Endodermal cell (in vitro differentiated cells): ENCODE measurements around the gene ADISSP. TPM values are rescaled to one million over a fixed set of nuclear protein-coding genes. Genes with fewer than 3 reads are reported as not detected.

ENCODE experiments used
- DNase-seq: peaks from one replicate; pipeline ENCODE4 v3.0.0-alpha.2; 2017
- H3K27ac ChIP-seq: 2 replicates; pipeline ENCODE4 v1.5.1; 2013; ENCODE audit warnings: mild to moderate bottlenecking, low read depth, low read length, moderate library complexity
- H3K27me3 ChIP-seq: 2 replicates; pipeline ENCODE4 v1.6.1; 2013; ENCODE audit warnings: mild to moderate bottlenecking, low read length, moderate library complexity; ENCODE audit not compliant: insufficient read depth, control insufficient read depth, poor library complexity, severe bottlenecking
- H3K36me3 ChIP-seq: 2 replicates; pipeline ENCODE4 v1.7.0; 2013; ENCODE audit warnings: mild to moderate bottlenecking, low read length, moderate library complexity; ENCODE audit not compliant: control insufficient read depth, insufficient read depth
- H3K4me1 ChIP-seq: one replicate; pipeline ENCODE4 v1.7.0; 2013; ENCODE audit warnings: low read length; ENCODE audit not compliant: control insufficient read depth, insufficient read depth
- H3K4me3 ChIP-seq: 2 replicates; pipeline ENCODE4 v1.5.1; 2013; ENCODE audit warnings: mild to moderate bottlenecking, low read length, moderate library complexity
- H3K9ac ChIP-seq: 2 replicates; pipeline ENCODE4 v1.6.1; 2013; ENCODE audit warnings: mild to moderate bottlenecking, low read length, moderate library complexity; ENCODE audit not compliant: poor library complexity, severe bottlenecking; ENCODE audit errors: extremely low read depth
- H3K9me3 ChIP-seq: 2 replicates; pipeline ENCODE4 v1.6.1; 2013; ENCODE audit warnings: mild to moderate bottlenecking, low read length, moderate library complexity; ENCODE audit not compliant: control insufficient read depth
- H3K27ac Mint-ChIP-seq: 2 replicates; pipeline ENCODE4 v1.8.0; 2020; ENCODE audit warnings: mixed read lengths
- H3K27me3 Mint-ChIP-seq: 2 replicates; pipeline ENCODE4 v1.8.0; 2021; ENCODE audit warnings: mild to moderate bottlenecking, mixed read lengths; ENCODE audit not compliant: insufficient read depth
- H3K36me3 Mint-ChIP-seq: 2 replicates; pipeline ENCODE4 v1.8.0; 2020; ENCODE audit warnings: low read depth, mixed read lengths
- H3K4me1 Mint-ChIP-seq: 2 replicates; pipeline ENCODE4 v1.8.0; 2020; ENCODE audit warnings: mixed read lengths
- H3K4me3 Mint-ChIP-seq: 2 replicates; pipeline ENCODE4 v1.8.0; 2020; ENCODE audit warnings: mild to moderate bottlenecking, moderate library complexity, mixed read lengths
- H3K9me3 Mint-ChIP-seq: 2 replicates; pipeline ENCODE4 v1.8.0; 2020; ENCODE audit warnings: mild to moderate bottlenecking, mixed read lengths
- WGBS, 2 experiments: methylation state at CpG; one replicate each; pipeline versions ENCODE4 v1.1.5 to v1.1.7; 2013; ENCODE audit warnings: missing lambda C conversion rate in 2 of 2, mixed read lengths in 1 of 2; ENCODE audit not compliant: insufficient coverage in 1 of 2, insufficient read length in 1 of 2; 5-methylcytosine and 5-hydroxymethylcytosine counted together
- total RNA-seq, 2 donors: library from RNA; stranded (reverse); fragmentation: NEBNext Ultra II Directional in 1 of 2; extraction: Animal tissue kit (Norgen Biotek cat#: 25700) in 1 of 2; gene quantifications; 2 replicates in 1 of 2; 3 replicates in 1 of 2; pipeline ENCODE4 v1.2.1, GENCODE V29; 2021
- TF ChIP-seq, protein P1 (sequence below): fragments of 200-600 bp; sonication (generic); conservative IDR thresholded peaks from 2 replicates; pipeline ENCODE4 v1.5.0; 2021; ENCODE audit warnings: antibody characterized with exemption, mild to moderate bottlenecking

Gene ADISSP
- total RNA-seq, 2 donors from 2014 or later, result 38.8 to 43.3 TPM

DNA sequence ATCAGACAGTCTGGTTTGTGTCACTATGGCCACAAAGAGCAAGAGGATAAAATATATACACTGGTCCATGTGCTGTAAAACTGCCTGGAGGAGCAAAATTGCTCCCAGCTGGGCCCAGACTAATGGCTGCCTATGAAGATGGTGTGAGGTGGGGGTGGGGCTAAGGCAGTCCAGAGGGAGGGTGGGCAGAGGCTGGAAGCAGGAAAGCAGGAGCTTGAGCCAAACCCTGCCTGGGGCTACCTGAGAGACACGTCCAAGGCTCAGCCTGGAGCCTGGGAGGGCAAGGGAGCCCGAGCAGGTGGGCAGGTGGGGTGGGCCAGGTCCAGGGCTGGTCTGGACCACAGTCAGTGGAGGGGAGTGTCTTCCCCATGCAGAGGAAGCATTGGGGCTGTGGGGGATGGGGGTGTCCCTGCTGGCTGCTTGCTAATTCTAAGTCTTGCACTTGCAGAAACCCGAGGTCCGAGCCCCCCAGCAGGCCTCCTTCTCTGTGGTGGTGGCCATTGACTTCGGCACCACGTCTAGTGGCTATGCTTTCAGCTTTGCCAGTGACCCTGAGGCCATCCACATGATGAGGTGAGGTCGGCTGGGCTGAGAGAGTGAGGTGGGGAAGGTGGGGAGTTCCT is 25.6 kb downstream of the ADISSP start:
- Histone ChIP-seq H3K36me3 (no peaks in the 10 kb centered on the region), H3K4me1 (peaks cover 13% of the 10 kb centered on the region), H3K9me3 (no peaks in the 10 kb centered on the region), H3K27ac (peak overlapping the region; percentile 32), H3K4me3 (no peak overlapping the region), H3K9ac (no peak overlapping the region), H3K27me3 (peaks cover 11% of the 10 kb centered on the region)
- Mint-ChIP-seq H3K4me1 (peaks cover 17% of the 10 kb centered on the region), H3K27me3 (peaks cover 26% of the 10 kb centered on the region), H3K9me3 (no peaks in the 10 kb centered on the region), H3K4me3 (no peak overlapping the region), H3K36me3 (no peaks in the 10 kb centered on the region), H3K27ac (no peak overlapping the region)
- DNase-seq, result peak; percentile 58
- TF ChIP-seq, protein P1, sequence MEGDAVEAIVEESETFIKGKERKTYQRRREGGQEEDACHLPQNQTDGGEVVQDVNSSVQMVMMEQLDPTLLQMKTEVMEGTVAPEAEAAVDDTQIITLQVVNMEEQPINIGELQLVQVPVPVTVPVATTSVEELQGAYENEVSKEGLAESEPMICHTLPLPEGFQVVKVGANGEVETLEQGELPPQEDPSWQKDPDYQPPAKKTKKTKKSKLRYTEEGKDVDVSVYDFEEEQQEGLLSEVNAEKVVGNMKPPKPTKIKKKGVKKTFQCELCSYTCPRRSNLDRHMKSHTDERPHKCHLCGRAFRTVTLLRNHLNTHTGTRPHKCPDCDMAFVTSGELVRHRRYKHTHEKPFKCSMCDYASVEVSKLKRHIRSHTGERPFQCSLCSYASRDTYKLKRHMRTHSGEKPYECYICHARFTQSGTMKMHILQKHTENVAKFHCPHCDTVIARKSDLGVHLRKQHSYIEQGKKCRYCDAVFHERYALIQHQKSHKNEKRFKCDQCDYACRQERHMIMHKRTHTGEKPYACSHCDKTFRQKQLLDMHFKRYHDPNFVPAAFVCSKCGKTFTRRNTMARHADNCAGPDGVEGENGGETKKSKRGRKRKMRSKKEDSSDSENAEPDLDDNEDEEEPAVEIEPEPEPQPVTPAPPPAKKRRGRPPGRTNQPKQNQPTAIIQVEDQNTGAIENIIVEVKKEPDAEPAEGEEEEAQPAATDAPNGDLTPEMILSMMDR, result no peak
- WGBS, 2 experiments, result 77 to 79% methylated on average over 7 of the region's 7 CpGs

DNA sequence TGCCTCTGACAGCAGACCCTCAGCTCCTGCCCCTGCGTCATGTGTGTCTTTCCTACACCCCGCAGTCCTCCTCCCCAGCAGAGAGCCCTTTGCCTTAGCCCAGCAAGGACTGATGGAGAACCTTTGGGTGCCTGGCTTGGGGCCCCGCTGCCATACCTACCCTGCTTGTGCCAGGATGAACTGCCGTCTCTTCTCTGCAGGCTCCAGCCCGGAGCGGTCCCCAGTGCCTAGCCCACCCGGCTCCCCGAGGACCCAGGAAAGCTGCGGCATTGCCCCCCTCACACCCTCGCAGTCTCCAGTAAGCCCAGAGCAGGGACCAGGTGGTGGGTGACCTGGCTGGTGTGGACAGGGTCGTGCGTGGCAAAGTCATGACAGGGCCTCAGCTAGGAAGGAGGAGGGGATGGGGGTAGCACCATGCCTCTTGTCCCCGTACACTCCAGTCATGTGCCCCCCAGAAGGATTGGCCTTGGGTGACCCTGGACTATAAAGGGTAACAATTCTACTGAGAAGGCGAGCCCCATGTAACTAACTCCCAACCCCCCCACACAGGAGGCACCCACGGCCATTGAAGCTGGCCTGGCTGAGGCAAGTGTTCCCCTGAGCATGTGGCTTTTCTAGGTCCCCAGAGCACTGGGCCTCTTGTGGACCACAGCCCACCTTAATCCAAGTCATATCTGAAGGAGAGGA is 26.8 kb downstream of the ADISSP start:
- no peak overlapping the region for H3K4me3 Mint-ChIP-seq
- Histone ChIP-seq H3K27me3 (peaks cover 10% of the 10 kb centered on the region), H3K4me3 (no peak overlapping the region), H3K27ac (no peak overlapping the region), H3K9me3 (no peaks in the 10 kb centered on the region), H3K9ac (no peak overlapping the region), H3K4me1 (peaks cover 13% of the 10 kb centered on the region), H3K36me3 (no peaks in the 10 kb centered on the region)
- TF ChIP-seq, protein P1, result no peak
- no peak for DNase-seq
- peaks cover 17% of the 10 kb centered on the region for H3K4me1 Mint-ChIP-seq
- H3K27me3 Mint-ChIP-seq, result peaks cover 15% of the 10 kb centered on the region
- H3K9me3 Mint-ChIP-seq, result no peaks in the 10 kb centered on the region
- no peaks in the 10 kb centered on the region for H3K36me3 Mint-ChIP-seq
- no peak overlapping the region for H3K27ac Mint-ChIP-seq
- 78 to 96% methylated on average over 3 to 15 of the region's 15 CpGs for WGBS, 2 experiments

DNA sequence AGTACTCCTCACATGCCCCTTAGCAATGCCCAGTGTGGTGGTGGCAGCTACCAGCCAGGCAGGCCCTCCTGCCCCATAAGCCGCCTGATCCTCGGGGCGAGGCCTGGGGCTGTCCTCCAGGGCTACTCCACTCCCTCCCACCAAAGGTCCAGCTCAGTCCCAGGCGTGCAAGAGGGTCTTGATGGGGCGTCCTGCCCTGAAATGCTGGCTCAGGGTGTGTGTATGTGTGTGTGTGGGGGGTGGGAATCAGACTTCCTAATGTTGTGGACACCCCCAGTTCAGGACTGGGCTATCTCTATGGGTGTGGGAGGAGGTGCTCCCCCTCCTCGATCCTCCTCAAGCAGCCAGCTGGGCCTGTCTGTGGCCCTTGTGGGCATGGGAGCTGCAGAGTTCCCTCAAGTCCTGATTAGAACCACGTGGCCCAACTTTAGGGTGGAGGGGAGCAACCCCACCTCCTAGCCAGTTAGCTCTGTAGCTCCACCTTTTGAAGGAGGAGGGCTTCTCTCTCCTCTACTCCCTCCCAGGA is 27.6 kb downstream of the ADISSP start:
- no peaks in the 10 kb centered on the region for H3K9me3 ChIP-seq
- peaks cover 13% of the 10 kb centered on the region for H3K4me1 ChIP-seq
- H3K4me3 ChIP-seq, result no peak overlapping the region
- no peak overlapping the region for H3K27ac ChIP-seq
- Mint-ChIP-seq H3K9me3 (no peaks in the 10 kb centered on the region), H3K27ac (no peak overlapping the region), H3K4me1 (peaks cover 17% of the 10 kb centered on the region), H3K36me3 (no peaks in the 10 kb centered on the region), H3K27me3 (peaks cover 8% of the 10 kb centered on the region), H3K4me3 (no peak overlapping the region)
- no peak for DNase-seq
- TF ChIP-seq, protein P1, result no peak
- no peak overlapping the region for H3K9ac ChIP-seq
- no peaks in the 10 kb centered on the region for H3K36me3 ChIP-seq
- H3K27me3 ChIP-seq, result peaks cover 10% of the 10 kb centered on the region
- WGBS, 2 experiments, result 90 to 100% methylated on average over 1 to 6 of the region's 7 CpGs
